K562 (cell line): Measurements from ENCODE around the gene TMEM185A. TPM values are rescaled to one million over a fixed set of nuclear protein-coding genes. Genes with fewer than 3 reads are reported as not detected.

Experiments
- ATAC-seq: fragments of 200-7000 bp; cut with Tn5 transposase; 3 replicates; pipeline ENCODE4 v1.9.1; 2020; ENCODE audit warnings: moderate library complexity
- BruUV-seq: library from RNA; stranded (reverse); fragments of 400-500 nt; replicated peaks from 2 replicates; lab custom pipeline; 2021; lab: Mats Ljungman, UMichigan
- CTCF ChIA-PET: fragments of 300-600 bp; formaldehyde crosslinking; extraction: SDS; loops from one replicate; lab custom pipeline; 2021; ENCODE audit warnings: low intra/inter-chr PET ratio; lab: Yijun Ruan, JAX
- POLR2A ChIA-PET: fragments of 300-600, 350-650 bp; sonication (Branson Sonifier 250); formaldehyde crosslinking; extraction: SDS; loops from one replicate; lab custom pipeline; 2021; ENCODE audit warnings: antibody characterized with exemption, inconsistent platforms; lab: Yijun Ruan, JAX
- DNase-seq, 4 experiments: peaks; one replicate each; pipeline versions ENCODE4 v3.0.0 to v3.0.0-alpha.2; 2011 to 2018; ENCODE audit warnings: low spot score in 3 of 4, mixed read lengths in 3 of 4; ENCODE audit errors: extremely low read depth in 1 of 4
- FAIRE-seq: peaks from 2 replicates; lab custom pipeline; 2011; peaks lifted over from hg19 to GRCh38; lab: Jason Lieb, UNC
- H2AFZ ChIP-seq: 2 replicates; pipeline ENCODE4 v1.6.0; 2011; ENCODE audit warnings: low read depth, low read length, control low read depth, inconsistent platforms
- H3K27ac ChIP-seq: fragments of 200-600 bp; 3 replicates; pipeline ENCODE4 v1.8.0; 2011; ENCODE audit warnings: low read depth, mild to moderate bottlenecking, control low read depth, inconsistent platforms, low read length, moderate library complexity, mixed read lengths; ENCODE audit errors: extremely low read depth
- H3K27me3 ChIP-seq, 2 experiments: fragments of 300-600 bp in 1 of 2; 2 replicates in 1 of 2; 3 replicates in 1 of 2; pipeline versions ENCODE4 v1.6.0 to v1.8.0; 2011; ENCODE audit warnings: inconsistent platforms in 2 of 2, low read length in 2 of 2, mild to moderate bottlenecking in 1 of 2, mixed read lengths in 1 of 2, moderate library complexity in 1 of 2; ENCODE audit not compliant: control insufficient read depth in 2 of 2, insufficient read depth in 2 of 2
- H3K36me3 ChIP-seq: fragments of 300-600 bp; 3 replicates; pipeline ENCODE4 v1.8.0; 2011; ENCODE audit warnings: mild to moderate bottlenecking, low read length, inconsistent platforms; ENCODE audit not compliant: control insufficient read depth, insufficient read depth
- H3K4me1 ChIP-seq, 2 experiments: fragments of 200-600 bp in 1 of 2; replicated peaks in 1 of 2; 2 replicates in 1 of 2; 3 replicates in 1 of 2; pipeline versions ENCODE4 v1.5.1 to v1.8.0; 2011; ENCODE audit warnings: inconsistent platforms in 2 of 2, low read length in 2 of 2, mild to moderate bottlenecking in 1 of 2, mixed read lengths in 1 of 2, moderate library complexity in 1 of 2; ENCODE audit not compliant: control insufficient read depth in 2 of 2, insufficient read depth in 2 of 2
- H3K4me2 ChIP-seq: 2 replicates; pipeline ENCODE4 v1.6.1; 2011; ENCODE audit warnings: low read length, control low read depth, inconsistent platforms, mixed read lengths; ENCODE audit not compliant: insufficient read depth
- H3K4me3 ChIP-seq: fragments of 200-600 bp; sonication (generic), shearing (Covaris generic); 2 replicates; pipeline ENCODE4 v1.5.1; 2016; ENCODE audit warnings: control low read depth, inconsistent platforms
- H3K79me2 ChIP-seq: fragments of 200-600 bp; 3 replicates; pipeline ENCODE4 v1.8.0; 2011; ENCODE audit warnings: low read length, inconsistent platforms; ENCODE audit not compliant: control insufficient read depth, insufficient read depth
- H3K9ac ChIP-seq, 2 experiments: 2 replicates each; pipeline versions ENCODE4 v1.6.0 to v1.6.1; 2011; ENCODE audit warnings: low read depth in 2 of 2, low read length in 2 of 2, control low read depth in 1 of 2, inconsistent platforms in 1 of 2, mild to moderate bottlenecking in 1 of 2, mixed read lengths in 1 of 2; ENCODE audit not compliant: insufficient read depth in 1 of 2
- H3K9me1 ChIP-seq: one replicate; pipeline ENCODE4 v1.6.0; 2011; ENCODE audit warnings: inconsistent platforms, mild to moderate bottlenecking, low read length, moderate library complexity; ENCODE audit not compliant: control insufficient read depth, insufficient read depth
- H3K9me3 ChIP-seq: replicated peaks from 2 replicates; pipeline ENCODE4 v1.5.1; 2011; ENCODE audit warnings: low read depth, low read length, inconsistent platforms; ENCODE audit not compliant: control insufficient read depth, insufficient read depth
- H4K20me1 ChIP-seq: replicated peaks from 2 replicates; pipeline ENCODE4 v1.6.1; 2011; ENCODE audit warnings: low read length, inconsistent platforms, mixed read lengths; ENCODE audit not compliant: control insufficient read depth, insufficient read depth
- BCOR ChIP-seq: fragments of 450-650 bp; IDR thresholded peaks from 2 replicates; pipeline ENCODE4 v1.6.1; 2016
- CEBPZ ChIP-seq: fragments of 150-350 bp; IDR thresholded peaks from 2 replicates; pipeline ENCODE4 v1.6.1; 2014; ENCODE audit warnings: low read depth, mild to moderate bottlenecking, low read length, borderline replicate concordance
- CREB1 ChIP-seq, 2 experiments: sonication (generic) in 1 of 2; formaldehyde crosslinking in 1 of 2; IDR thresholded peaks; 2 replicates each; pipeline versions ENCODE4 v1.6.1 to v1.8.0; 2012 to 2022; ENCODE audit warnings: inconsistent platforms in 1 of 2, mild to moderate bottlenecking in 1 of 2, missing genetic modification reagents in 1 of 2, moderate library complexity in 1 of 2
- JUN ChIP-seq, 2 experiments: sonication (generic) in 1 of 2; formaldehyde crosslinking in 1 of 2; IDR thresholded peaks; 2 replicates each; pipeline versions ENCODE4 v1.6.1 to v1.8.0; 2012 to 2022; ENCODE audit warnings: borderline replicate concordance in 2 of 2, mild to moderate bottlenecking in 2 of 2, improper control_type of control experiment in 1 of 2, low read depth in 1 of 2, low read length in 1 of 2, missing genetic modification reagents in 1 of 2
- PCBP1 ChIP-seq: fragments of 200-400 bp; formaldehyde crosslinking; IDR thresholded peaks from 2 replicates; pipeline ENCODE4 v1.6.1; 2018; ENCODE audit warnings: mild to moderate bottlenecking, low read depth, low read length; ENCODE audit not compliant: poor library complexity, severe bottlenecking
- POLR2AphosphoS2 ChIP-seq: IDR thresholded peaks from 2 replicates; pipeline ENCODE4 v1.6.1; 2012; ENCODE audit warnings: low read length, improper control_type of control experiment
- RBBP5 ChIP-seq: fragments of 200-600 bp; sonication (generic); IDR thresholded peaks from 2 replicates; pipeline ENCODE4 v1.6.1; 2012; ENCODE audit warnings: borderline replicate concordance, mild to moderate bottlenecking, low read length, control low read depth, inconsistent platforms; ENCODE audit not compliant: insufficient read depth, poor library complexity, severe bottlenecking
- RBM22 ChIP-seq: fragments of 200-400 bp; formaldehyde crosslinking; IDR thresholded peaks from 2 replicates; pipeline ENCODE4 v1.6.1; 2018; ENCODE audit warnings: low read length, low read depth; ENCODE audit not compliant: poor library complexity, severe bottlenecking
- SMAD3 ChIP-seq: fragments of 450-650 bp; formaldehyde crosslinking; conservative IDR thresholded peaks from 2 replicates; pipeline ENCODE4 v1.4.0; 2020; ENCODE audit warnings: mild to moderate bottlenecking
- SMARCB1 ChIP-seq: IDR thresholded peaks from 2 replicates; pipeline ENCODE4 v1.6.1; 2011; ENCODE audit warnings: improper control_type of control experiment, low read depth; ENCODE audit not compliant: insufficient read length
- SMARCC2 ChIP-seq: fragments of 450-650 bp; IDR thresholded peaks from 2 replicates; pipeline ENCODE4 v1.6.1; 2017; ENCODE audit warnings: antibody characterized with exemption, moderate library complexity, mild to moderate bottlenecking, low read depth
- TEAD1 ChIP-seq, 2 experiments: fragments of 450-650 bp in 1 of 2; sonication (generic) in 1 of 2; formaldehyde crosslinking; IDR thresholded peaks; 2 replicates each; pipeline versions ENCODE4 v1.4.0 to v1.8.0; 2020 to 2022; ENCODE audit warnings: mild to moderate bottlenecking in 2 of 2, missing genetic modification reagents in 1 of 2
- ZC3H11A ChIP-seq: IDR thresholded peaks from 2 replicates; pipeline ENCODE4 v1.6.1; 2012; ENCODE audit warnings: low read depth, low read length, improper control_type of control experiment
- ZKSCAN8 ChIP-seq: fragments of 200-800 bp; sonication (Bioruptor generic); IDR thresholded peaks from 2 replicates; pipeline ENCODE4 v1.6.1; 2016; ENCODE audit warnings: missing genetic modification characterization, missing compliant biosample characterization
- WGBS: fragments of 100-300 bp; shearing (Covaris generic); methylation state at CpG from one replicate; pipeline ENCODE4 v1.1.6; 2016; ENCODE audit warnings: low coverage, mixed read lengths; ENCODE audit not compliant: insufficient coverage; ENCODE audit errors: missing lambda C conversion rate; 5-methylcytosine and 5-hydroxymethylcytosine counted together
- in situ Hi-C: fragments of 300-500 bp; cut with MboI; formaldehyde crosslinking; loops from 4 replicates; pipeline ENCODE4 v1.15.0; 2018; ENCODE audit warnings: inconsistent platforms, mixed read lengths
- intact Hi-C: fragments of 100-400 bp; cut with micrococcal nuclease; formaldehyde crosslinking; loops from 2 replicates; pipeline ENCODE4 v1.14.2; 2022
- polyA plus RNA-seq, 8 experiments: library from polyadenylated mRNA; depleted of rRNA in 4 of 8; stranded (reverse) in 5 of 8; unstranded in 3 of 8; fragments of >200 nt; fragmentation: Nextera tagmentation in 2 of 8; fragmentation: Illumina TruSeq in 1 of 8; extraction: Ambion mirVana in 2 of 8; extraction: Trizol in 1 of 8; gene quantifications; 2 replicates each; pipeline versions ENCODE4 v1.2.1 to v1.2.3, GENCODE V29; 2011 to 2014; ENCODE audit warnings: inconsistent platforms in 1 of 8, missing spikeins in 1 of 8
- total RNA-seq, 7 experiments: library from RNA; depleted of rRNA in 6 of 7; stranded (reverse); fragments of >200 nt in 6 of 7; fragmentation: Illumina TruSeq in 2 of 7; extraction: Trizol in 2 of 7; gene quantifications; 2 replicates each; pipeline versions ENCODE4 v1.2.1 to v1.2.3, GENCODE V29; 2011 to 2021; ENCODE audit warnings: low replicate concordance in 1 of 7
- TF ChIP-seq, protein P1 (sequence below): IDR thresholded peaks from 2 replicates; pipeline ENCODE4 v1.6.1; 2016; ENCODE audit warnings: missing genetic modification characterization, missing compliant biosample characterization
- TF ChIP-seq, protein P2 (sequence below): fragments of 450-650 bp; formaldehyde crosslinking; IDR thresholded peaks from 2 replicates; pipeline ENCODE4 v1.4.0; 2020; ENCODE audit warnings: mild to moderate bottlenecking, mixed read lengths

The TMEM185A gene
- total and polyA plus RNA-seq, 9 of the 15 experiments (the other 6 are each of a cell fraction or from before 2014, with no cell fraction given): 0.97 to 13.7 (median 5.4) TPM

DNA sequence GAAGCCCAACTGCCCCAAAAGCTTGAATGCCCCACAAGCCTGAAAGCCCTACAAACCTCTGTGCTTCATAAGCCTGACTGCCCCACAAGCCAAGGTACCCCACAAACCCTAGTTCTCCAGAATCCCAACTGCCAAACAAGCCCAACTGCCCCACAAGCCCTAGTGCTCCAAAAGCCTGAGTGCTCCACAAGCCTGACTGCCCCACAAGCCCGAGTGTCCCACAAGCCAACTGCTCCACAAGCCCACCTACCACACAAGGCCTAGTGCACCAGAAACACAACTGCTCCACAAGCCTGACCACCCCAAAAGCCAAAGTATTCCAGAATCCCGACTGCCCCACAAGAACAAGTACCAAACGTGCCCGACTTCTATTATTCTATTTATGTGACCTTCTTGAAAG lies 68.2 kb downstream of the TMEM185A start:
- Histone ChIP-seq H3K9me3 (no peaks in the 10 kb centered on the region), H3K79me2 (no peaks in the 10 kb centered on the region), H3K36me3 (no peaks in the 10 kb centered on the region), H3K9ac (no peak overlapping the region), H3K9me1 (no peaks in the 10 kb centered on the region), H3K4me2 (no peak overlapping the region), H2AFZ (no peak overlapping the region), H3K27me3 (0 out of 5 replicates have a peak, but pooled peaks cover 0 to 4% of the 10 kb centered on the region in 2 experiments), H4K20me1 (no peaks in the 10 kb centered on the region), H3K27ac (no peak overlapping the region), H3K4me3 (no peak overlapping the region), H3K4me1 (no peaks in the 10 kb centered on the region)
- intact Hi-C loops: no loop called here
- in situ Hi-C loops: no loop called here
- POLR2A ChIA-PET: no interaction called here
- DNase-seq: no peak
- ATAC-seq: no peak
- CTCF ChIA-PET: no interaction called here
- WGBS: 0% methylated on average over 4 of the region's 4 CpGs
- no TSS peak for BruUV-seq
- no peak for FAIRE-seq
- TF ChIP-seq BCOR (no peak), JUN (IDR thresholded peaks at IDR 0.05; ENCODE audit: borderline replicate concordance, low read depth, low read length) (no peak), JUN (CRISPR knock-in tag; IDR thresholded peaks at IDR 0.05; ENCODE audit: borderline replicate concordance) (no peak), RBM22 (no peak), CEBPZ (no peak), TEAD1 (CRISPR knock-in tag; IDR thresholded peaks at IDR 0.05) (no peak), ZKSCAN8 (CRISPR knock-in tag) (no peak), CREB1 (IDR thresholded peaks at IDR 0.05) (no peak), CREB1 (CRISPR knock-in tag; IDR thresholded peaks at IDR 0.05) (no peak), SMAD3 (CRISPR knock-in tag) (no peak), SMARCB1 (no peak), POLR2AphosphoS2 (no peak), ZC3H11A (no peak), PCBP1 (no peak), SMARCC2 (no peak), RBBP5 (no peak)
- TF ChIP-seq, protein P1, sequence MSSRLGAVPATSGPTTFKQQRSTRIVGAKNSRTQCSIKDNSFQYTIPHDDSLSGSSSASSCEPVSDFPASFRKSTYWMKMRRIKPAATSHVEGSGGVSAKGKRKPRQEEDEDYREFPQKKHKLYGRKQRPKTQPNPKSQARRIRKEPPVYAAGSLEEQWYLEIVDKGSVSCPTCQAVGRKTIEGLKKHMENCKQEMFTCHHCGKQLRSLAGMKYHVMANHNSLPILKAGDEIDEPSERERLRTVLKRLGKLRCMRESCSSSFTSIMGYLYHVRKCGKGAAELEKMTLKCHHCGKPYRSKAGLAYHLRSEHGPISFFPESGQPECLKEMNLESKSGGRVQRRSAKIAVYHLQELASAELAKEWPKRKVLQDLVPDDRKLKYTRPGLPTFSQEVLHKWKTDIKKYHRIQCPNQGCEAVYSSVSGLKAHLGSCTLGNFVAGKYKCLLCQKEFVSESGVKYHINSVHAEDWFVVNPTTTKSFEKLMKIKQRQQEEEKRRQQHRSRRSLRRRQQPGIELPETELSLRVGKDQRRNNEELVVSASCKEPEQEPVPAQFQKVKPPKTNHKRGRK (tag): no peak
- TF ChIP-seq, protein P2, sequence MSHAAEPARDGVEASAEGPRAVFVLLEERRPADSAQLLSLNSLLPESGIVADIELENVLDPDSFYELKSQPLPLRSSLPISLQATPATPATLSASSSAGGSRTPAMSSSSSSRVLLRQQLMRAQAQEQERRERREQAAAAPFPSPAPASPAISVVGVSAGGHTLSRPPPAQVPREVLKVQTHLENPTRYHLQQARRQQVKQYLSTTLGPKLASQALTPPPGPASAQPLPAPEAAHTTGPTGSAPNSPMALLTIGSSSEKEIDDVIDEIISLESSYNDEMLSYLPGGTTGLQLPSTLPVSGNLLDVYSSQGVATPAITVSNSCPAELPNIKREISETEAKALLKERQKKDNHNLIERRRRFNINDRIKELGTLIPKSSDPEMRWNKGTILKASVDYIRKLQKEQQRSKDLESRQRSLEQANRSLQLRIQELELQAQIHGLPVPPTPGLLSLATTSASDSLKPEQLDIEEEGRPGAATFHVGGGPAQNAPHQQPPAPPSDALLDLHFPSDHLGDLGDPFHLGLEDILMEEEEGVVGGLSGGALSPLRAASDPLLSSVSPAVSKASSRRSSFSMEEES (CRISPR knock-in tag): no peak
